Activated CD8-positive, alpha-beta T cell treated with anti-CD3 and anti-CD28 coated beads, Interleukin-2, amount 10 ng/mL, durations not matched to agents 7 days and 5 days (primary cell): ENCODE measurements around the gene RAB40C. TPM values are rescaled to one million over a fixed set of nuclear protein-coding genes. Genes with fewer than 3 reads are reported as not detected.

Experiments
- ATAC-seq: fragments of 150-1000 bp; cut with Tn5 transposase; one replicate; pipeline ENCODE4 v1.10.0; 2021; ENCODE audit warnings: moderate library complexity
- CTCF ChIA-PET: fragments of 350-600 bp; sonication (Branson Sonifier 250); formaldehyde crosslinking; loops from one replicate; lab custom pipeline; 2021; ENCODE audit warnings: antibody characterized with exemption; lab: Charles Lee
- POLR2A ChIA-PET: fragments of 350-600 bp; sonication (Branson Sonifier 250); formaldehyde crosslinking; loops from one replicate; lab custom pipeline; 2021; ENCODE audit warnings: antibody characterized with exemption; lab: Charles Lee
- DNase-seq: peaks from one replicate; pipeline ENCODE4 v3.0.0-alpha.2; 2020
- H3K27ac Mint-ChIP-seq: one replicate; pipeline ENCODE4 v1.8.0; 2021; ENCODE audit warnings: mild to moderate bottlenecking, mixed read lengths
- H3K27me3 Mint-ChIP-seq: one replicate; pipeline ENCODE4 v1.8.0; 2021; ENCODE audit warnings: low read depth, mixed read lengths
- H3K36me3 Mint-ChIP-seq: one replicate; pipeline ENCODE4 v1.8.0; 2021; ENCODE audit warnings: low read depth, mixed read lengths
- H3K4me1 Mint-ChIP-seq: one replicate; pipeline ENCODE4 v1.8.0; 2021; ENCODE audit warnings: low read depth, mixed read lengths
- H3K4me3 Mint-ChIP-seq: one replicate; pipeline ENCODE4 v1.8.0; 2021; ENCODE audit warnings: mild to moderate bottlenecking, mixed read lengths
- H3K9me3 Mint-ChIP-seq: one replicate; pipeline ENCODE4 v1.8.0; 2022; ENCODE audit warnings: mixed read lengths; ENCODE audit not compliant: insufficient read depth
- total RNA-seq, 2 experiments: library from RNA; stranded (reverse); gene quantifications; one replicate each; pipeline ENCODE4 v1.2.3, GENCODE V29; 2021

The RAB40C gene
- total RNA-seq, 2 experiments from 2014 or later: 13.1 to 15.0 TPM

- Mint-ChIP-seq H3K27me3 (peaks cover 6% of the 10 kb centered on the region), H3K36me3 (peaks cover 14% of the 10 kb centered on the region), H3K4me3 (no peak overlapping the region), H3K4me1 (peaks cover 14% of the 10 kb centered on the region), H3K9me3 (no peaks in the 10 kb centered on the region), H3K27ac (no peak overlapping the region)
- DNase-seq (no peak), ATAC-seq (no peak)
- ChIA-PET CTCF (no interaction called here), POLR2A (no interaction called here)
Measured at GRCh38 chr16:672851-673250, 83.0 kb downstream of the RAB40C start.

- Mint-ChIP-seq H3K4me1 (peaks cover 14% of the 10 kb centered on the region), H3K27ac (no peak overlapping the region), H3K4me3 (no peak overlapping the region), H3K27me3 (peaks cover 6% of the 10 kb centered on the region), H3K36me3 (peaks cover 14% of the 10 kb centered on the region), H3K9me3 (no peaks in the 10 kb centered on the region)
- ATAC-seq (no peak), DNase-seq (no peak)
- CTCF ChIA-PET: no interaction called here
- POLR2A ChIA-PET: no interaction called here
Measured at GRCh38 chr16:673399-673991, 83.6 kb downstream of the RAB40C start.

- ChIA-PET POLR2A (no interaction called here), CTCF (no interaction called here)
- ATAC-seq: no peak
Measured at GRCh38 chr16:674214-674881, 84.5 kb downstream of the RAB40C start.

GRCh38 chr16:674968-675883 lies 85.4 kb downstream of the RAB40C start, which contains the start of gene RHBDL1:
TSS of gene RHBDL1 (plus strand) at chr16:675671. CDS start at chr16:675791, 120 bp downstream.
- H3K4me1 Mint-ChIP-seq: peaks cover 13% of the 10 kb centered on the region
- ATAC-seq (no peak), DNase-seq (no peak)
- no peak within 1 kb of the TSS for H3K27ac Mint-ChIP-seq
- POLR2A ChIA-PET: interaction anchor here (1.1 to 1.4 kb wide), 2 partner anchors 8 to 15 kb away, joined by 4 to 7 read pairs; partner anchors contain the start of gene WDR24
- CTCF ChIA-PET: no interaction called here
- no peak within 1 kb of the TSS for H3K4me3 Mint-ChIP-seq
- no peaks in the 10 kb centered on the region for H3K9me3 Mint-ChIP-seq
- peaks cover 10% of the 10 kb centered on the region for H3K36me3 Mint-ChIP-seq
- peaks cover 6% of the 10 kb centered on the region for H3K27me3 Mint-ChIP-seq

More at GRCh38 chr16:674214-674881, 84.5 kb downstream of the RAB40C start:
- Mint-ChIP-seq H3K36me3 (peaks cover 14% of the 10 kb centered on the region), H3K4me3 (no peak overlapping the region), H3K9me3 (no peaks in the 10 kb centered on the region), H3K4me1 (peaks cover 16% of the 10 kb centered on the region), H3K27ac (no peak overlapping the region), H3K27me3 (peaks cover 6% of the 10 kb centered on the region)
- DNase-seq: no peak

- ChIA-PET CTCF (no interaction called here), POLR2A (interaction anchor here (1.1 to 1.4 kb wide), 2 partner anchors 9 to 14 kb away, joined by 4 to 7 read pairs; partner anchors contain the start of gene WDR24)
- ATAC-seq: no peak
- peaks cover 6% of the 10 kb centered on the region for H3K27me3 Mint-ChIP-seq
- no peaks in the 10 kb centered on the region for H3K9me3 Mint-ChIP-seq
- H3K36me3 Mint-ChIP-seq: peaks cover 9% of the 10 kb centered on the region
- H3K4me3 Mint-ChIP-seq: no peak overlapping the region
- H3K27ac Mint-ChIP-seq: no peak overlapping the region
- no peak for DNase-seq
- H3K4me1 Mint-ChIP-seq: peaks cover 15% of the 10 kb centered on the region
Measured at GRCh38 chr16:675884-676564, 86.2 kb downstream of the RAB40C start.

GRCh38 chr16:676565-676902 lies 86.7 kb downstream of the RAB40C start:
- Mint-ChIP-seq H3K27ac (no peak overlapping the region), H3K4me3 (no peak overlapping the region), H3K27me3 (peaks cover 6% of the 10 kb centered on the region), H3K9me3 (no peaks in the 10 kb centered on the region), H3K4me1 (peaks cover 20% of the 10 kb centered on the region), H3K36me3 (peaks cover 11% of the 10 kb centered on the region)
- ChIA-PET POLR2A (interaction anchor here (1.4 kb wide), 1 partner anchor 13 kb away, joined by 7 read pairs; the partner anchor contains the start of gene WDR24), CTCF (no interaction called here)
- no peak for ATAC-seq
- DNase-seq: no peak

- Mint-ChIP-seq H3K36me3 (peaks cover 15% of the 10 kb centered on the region), H3K4me1 (peaks cover 24% of the 10 kb centered on the region), H3K4me3 (no peak overlapping the region), H3K27me3 (peaks cover 6% of the 10 kb centered on the region), H3K27ac (no peak overlapping the region), H3K9me3 (no peaks in the 10 kb centered on the region)
- DNase-seq (no peak), ATAC-seq (no peak)
- ChIA-PET POLR2A (interaction anchor here (0.6 kb wide), 1 partner anchor 108 kb away, joined by 4 read pairs; no protein-coding TSS in a partner anchor), CTCF (no interaction called here)
Measured at GRCh38 chr16:676913-677312, 87.0 kb downstream of the RAB40C start.

- no peak overlapping the region for H3K27ac Mint-ChIP-seq
- H3K36me3 Mint-ChIP-seq: peaks cover 21% of the 10 kb centered on the region
- POLR2A ChIA-PET: interaction anchor here (0.6 kb wide), 1 partner anchor 109 kb away, joined by 4 read pairs; no protein-coding TSS in a partner anchor
Measured at GRCh38 chr16:677316-678190, 87.7 kb downstream of the RAB40C start.

GRCh38 chr16:678209-678857 lies 88.5 kb downstream of the RAB40C start:
- H3K27me3 Mint-ChIP-seq: peaks cover 6% of the 10 kb centered on the region
- ChIA-PET CTCF (interaction anchor here (1.0 to 2.6 kb wide), 2 partner anchors 10 to 41 kb away, joined by 3 to 10 read pairs; partner anchors contain the start of gene RHOT2), POLR2A (interaction anchor here (0.5 to 1.3 kb wide), 3 partner anchors 12 to 79 kb away, joined by 3 read pairs; partner anchors contain the start of genes METTL26 and WDR24)
- H3K36me3 Mint-ChIP-seq: peaks cover 22% of the 10 kb centered on the region
- no peak overlapping the region for H3K27ac Mint-ChIP-seq
- ATAC-seq (no peak), DNase-seq (no peak)
- no peaks in the 10 kb centered on the region for H3K9me3 Mint-ChIP-seq
- H3K4me1 Mint-ChIP-seq: peaks cover 36% of the 10 kb centered on the region
- peak overlapping the region; percentile 73 for H3K4me3 Mint-ChIP-seq

More at GRCh38 chr16:677316-678190, 87.7 kb downstream of the RAB40C start:
- H3K9me3 Mint-ChIP-seq: no peaks in the 10 kb centered on the region
- peaks cover 30% of the 10 kb centered on the region for H3K4me1 Mint-ChIP-seq
- CTCF ChIA-PET: no interaction called here
- no peak for DNase-seq
- H3K4me3 Mint-ChIP-seq: no peak overlapping the region
- peaks cover 6% of the 10 kb centered on the region for H3K27me3 Mint-ChIP-seq
- ATAC-seq: no peak
